Hair follicular keratinocyte (primary cell): Measurements from ENCODE around the gene ZFP62. TPM values are rescaled to one million over a fixed set of nuclear protein-coding genes. Genes with fewer than 3 reads are reported as not detected.

Source experiments
- total RNA-seq: library from RNA; depleted of rRNA; stranded (reverse); fragments of >200 nt; gene quantifications from 2 replicates; pipeline ENCODE4 v1.2.3, GENCODE V29; 2015

Gene ZFP62
- 9.0 and 13.3 TPM in 2 replicates for total RNA-seq

DNA sequence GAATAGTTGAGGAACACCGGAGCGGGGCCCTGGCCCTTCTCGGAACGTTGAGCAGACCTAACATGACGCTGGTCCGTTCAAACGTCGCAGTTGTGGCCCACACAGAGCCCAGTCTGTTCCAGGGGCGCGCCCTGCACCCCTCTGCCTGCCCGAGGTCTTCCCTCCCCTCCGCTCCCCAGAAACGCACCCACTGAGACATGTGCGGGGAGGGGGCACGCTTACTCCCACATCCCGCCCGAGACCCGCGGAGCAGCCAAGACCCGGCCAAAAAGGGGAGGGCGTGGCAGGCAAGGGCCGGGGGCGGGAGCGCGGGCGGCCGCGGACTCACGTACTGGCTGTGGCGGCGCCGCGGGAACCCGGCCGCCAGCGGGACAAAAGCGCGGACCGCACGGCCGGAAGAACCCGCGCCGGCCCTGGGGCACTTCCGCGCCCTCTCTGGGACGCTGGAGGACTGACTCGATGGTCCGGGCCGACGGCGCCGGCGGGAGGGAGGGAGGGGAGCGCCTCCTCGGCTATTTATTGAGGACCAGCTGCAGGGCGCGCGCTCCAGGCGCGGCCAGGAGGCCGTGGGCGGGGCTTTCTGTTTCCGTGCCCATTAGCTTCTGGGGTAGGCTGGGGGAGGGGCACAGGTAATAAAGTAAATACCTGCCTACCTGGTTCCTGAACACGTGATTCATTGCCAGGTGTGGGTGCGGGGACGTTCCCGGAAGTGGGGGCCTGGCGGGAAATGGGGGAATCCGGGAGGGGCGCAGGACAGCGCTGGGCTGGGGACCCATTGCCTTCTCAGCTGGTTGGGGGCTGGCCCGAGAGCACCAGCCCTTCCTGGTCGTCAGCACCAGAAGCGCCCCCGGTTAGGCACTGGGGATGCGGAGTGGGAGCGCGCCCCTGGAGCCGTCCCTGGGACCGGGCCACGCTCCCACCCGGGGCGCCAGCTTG, at the start of gene ZFP62:
Gene ZFP62 (minus strand): TSS at position 390 of the 936 bp plus-strand sequence. CDS start 57 bp downstream, at position 333.

DNA sequence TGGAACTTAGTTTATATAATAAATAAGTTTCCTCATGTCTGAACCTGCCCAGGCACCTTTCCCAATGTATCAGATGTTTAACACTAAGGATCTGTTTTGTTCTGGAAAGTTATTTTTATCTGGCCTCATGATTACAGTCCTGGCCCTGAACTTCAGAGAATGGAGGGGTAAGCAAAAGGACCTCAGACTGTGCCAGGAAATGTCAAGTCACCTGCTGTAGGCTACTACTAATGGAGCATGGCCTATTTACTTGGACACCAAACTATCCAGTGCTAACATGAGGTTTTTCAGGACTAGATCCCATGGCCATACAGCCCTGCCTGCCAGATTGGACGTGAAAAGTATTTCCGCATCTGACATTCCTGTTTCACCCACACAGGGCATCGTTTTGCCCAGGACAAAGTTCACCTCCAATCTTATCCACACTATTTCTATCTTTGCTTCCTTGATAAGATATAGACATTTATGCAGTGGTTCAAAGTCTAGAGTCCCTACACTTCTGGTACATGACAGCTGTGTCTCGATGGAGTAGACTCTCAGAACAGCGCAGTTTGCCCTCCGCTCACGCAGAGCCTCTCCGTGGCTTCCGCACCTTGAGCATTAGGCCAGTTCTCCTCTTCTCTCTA, 37.7 kb upstream of the ZFP62 start, which contains the start of gene BTNL8:
Gene BTNL8 (plus strand): TSS at position 539 of the 626 bp plus-strand sequence. CDS start 152 bp downstream, outside the sequence.

DNA sequence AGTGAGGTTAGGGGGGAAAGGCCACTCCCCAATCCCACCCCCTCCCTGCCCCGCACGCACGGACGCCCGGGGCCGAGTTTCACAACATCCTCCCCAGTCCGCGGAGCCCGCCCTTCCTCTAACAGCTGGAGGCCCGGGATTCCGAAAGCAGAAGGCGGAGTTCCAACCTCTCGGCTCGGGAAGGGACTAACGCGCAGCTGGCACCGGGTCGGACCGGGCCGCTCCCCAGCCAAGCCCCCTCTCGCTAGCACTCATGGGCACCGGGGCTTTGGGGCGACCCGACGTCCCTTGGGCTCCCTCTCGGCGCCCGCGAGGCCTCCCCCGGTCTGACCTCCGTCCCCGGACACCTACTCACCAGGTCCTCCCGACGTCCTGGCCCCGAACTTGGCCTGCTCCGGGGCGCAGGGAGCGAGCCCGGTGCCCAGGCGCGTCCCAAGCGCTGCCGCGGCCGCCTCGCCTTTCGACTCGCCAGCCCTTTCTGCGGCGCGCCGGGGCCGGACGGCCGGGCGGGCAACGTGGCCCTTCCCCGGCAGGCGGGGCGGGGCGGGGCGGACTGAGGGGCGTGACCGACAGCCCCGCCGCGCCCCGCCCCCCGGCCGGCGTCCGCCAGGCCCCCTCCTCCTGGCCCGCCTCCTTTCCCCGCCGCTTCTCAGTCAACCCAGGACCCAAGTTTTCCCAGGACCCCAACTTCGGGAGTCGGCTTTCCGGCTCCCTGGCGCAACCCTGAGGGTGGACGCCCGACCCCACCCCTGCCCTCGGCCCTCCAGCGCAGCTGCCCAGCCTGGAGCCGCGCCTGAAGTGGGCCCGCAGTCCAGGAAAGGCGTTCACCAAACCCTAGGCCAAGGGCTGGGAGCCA, 58.5 kb downstream of the ZFP62 start, which contains the start of gene MGAT1:
Gene MGAT1 (minus strand): TSS at position 482 of the 856 bp plus-strand sequence. CDS start 9,835 bp downstream, outside the sequence.

Other genes with a start within 250 kb of the ZFP62 start
- 0.08 and 0.16 TPM in 2 replicates for gene FLT4, start 211.7 kb downstream of the ZFP62 start, total RNA-seq
- gene OR2Y1, start 121.2 kb downstream of the ZFP62 start, total RNA-seq = not detected in 2 replicates
- gene MGAT1, start 58.5 kb downstream of the ZFP62 start, total RNA-seq = 133 and 147 TPM in 2 replicates
- gene BTNL8, start 37.9 kb upstream of the ZFP62 start, total RNA-seq = not detected in 2 replicates
- gene BTNL3, start 127.6 kb upstream of the ZFP62 start, total RNA-seq = not detected in 2 replicates
- not detected in 2 replicates for gene BTNL9, start 179.0 kb upstream of the ZFP62 start, total RNA-seq